HG03175 (cell line): ENCODE data around the gene CDK9.
"Not testable (repeated sequence)": the region's sequence is repeated elsewhere in the genome, so short reads cannot be mapped to it uniquely, and the experiment has no call there.

Source experiments
- ATAC-seq: cut with Tn5 transposase; IDR thresholded peaks from one replicate; pipeline ENCODE4 v1.9.1; 2021; ENCODE audit warnings: mild to moderate bottlenecking, moderate library complexity; ENCODE audit not compliant: unreplicated experiment

CDK9 gene

GRCh38 chr9:127779136-127779981 lies 6.5 kb upstream of the CDK9 start:
- ATAC-seq: peak; percentile 40

DNA sequence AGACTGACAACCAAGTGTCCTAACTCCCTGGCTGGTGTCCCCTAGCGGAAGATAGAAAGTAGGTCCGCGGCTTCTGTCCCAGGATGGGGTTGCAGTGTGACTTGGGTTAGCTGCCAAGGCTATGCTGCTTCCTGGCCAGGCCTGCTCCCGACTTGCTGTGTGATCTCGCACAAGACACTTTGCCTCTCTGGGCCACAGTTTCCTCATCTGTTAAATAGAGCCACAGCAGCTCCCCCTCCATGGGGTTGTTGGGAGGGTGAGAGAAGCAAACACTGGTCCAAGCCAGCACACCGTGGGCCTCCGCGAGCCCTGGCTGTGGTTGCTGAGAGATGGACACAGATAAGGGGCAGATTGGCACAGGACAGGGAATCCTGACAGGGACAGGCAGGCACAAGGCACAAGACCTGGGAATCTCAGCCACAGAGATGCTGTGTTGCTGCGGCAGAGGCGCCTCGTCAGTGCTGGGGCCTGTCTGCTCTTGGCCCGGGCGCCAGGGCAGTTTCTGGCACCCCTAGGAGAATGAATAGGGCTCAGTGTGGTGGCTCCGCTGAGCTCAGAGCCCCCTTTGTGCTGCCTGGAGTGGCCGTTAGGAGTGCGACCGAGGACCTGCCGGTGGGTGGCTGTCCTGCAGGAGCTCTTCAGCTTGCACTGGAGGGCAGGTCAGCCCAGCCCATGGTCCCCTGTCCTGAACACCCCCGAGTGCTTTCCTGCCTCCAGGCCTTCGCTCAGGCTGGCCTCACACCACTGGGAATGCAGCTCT lies 5.5 kb upstream of the CDK9 start:
- no peak for ATAC-seq

DNA sequence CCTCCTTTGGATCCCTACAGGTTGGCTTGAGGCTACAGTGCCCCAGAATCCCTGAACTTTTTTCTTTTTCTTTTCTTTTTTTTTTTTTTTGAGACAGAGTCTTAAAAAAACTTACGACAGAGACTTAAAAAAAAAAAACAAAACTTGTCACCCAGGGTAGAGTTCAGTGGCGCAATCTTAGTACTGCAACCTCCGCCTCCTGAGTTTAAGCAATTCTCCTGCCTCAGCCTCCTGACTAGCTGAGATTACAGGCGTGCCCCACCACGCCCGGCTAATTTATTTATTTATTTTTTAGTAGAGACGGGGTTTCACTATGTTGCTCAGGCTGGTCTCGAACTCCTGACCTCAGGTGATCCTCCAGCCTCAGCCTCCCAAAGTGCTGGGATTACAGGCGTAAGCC lies 4.9 kb upstream of the CDK9 start:
- ATAC-seq: not testable (repeated sequence)

GRCh38 chr9:127781806-127782205 lies 4.0 kb upstream of the CDK9 start:
- ATAC-seq: no peak

DNA sequence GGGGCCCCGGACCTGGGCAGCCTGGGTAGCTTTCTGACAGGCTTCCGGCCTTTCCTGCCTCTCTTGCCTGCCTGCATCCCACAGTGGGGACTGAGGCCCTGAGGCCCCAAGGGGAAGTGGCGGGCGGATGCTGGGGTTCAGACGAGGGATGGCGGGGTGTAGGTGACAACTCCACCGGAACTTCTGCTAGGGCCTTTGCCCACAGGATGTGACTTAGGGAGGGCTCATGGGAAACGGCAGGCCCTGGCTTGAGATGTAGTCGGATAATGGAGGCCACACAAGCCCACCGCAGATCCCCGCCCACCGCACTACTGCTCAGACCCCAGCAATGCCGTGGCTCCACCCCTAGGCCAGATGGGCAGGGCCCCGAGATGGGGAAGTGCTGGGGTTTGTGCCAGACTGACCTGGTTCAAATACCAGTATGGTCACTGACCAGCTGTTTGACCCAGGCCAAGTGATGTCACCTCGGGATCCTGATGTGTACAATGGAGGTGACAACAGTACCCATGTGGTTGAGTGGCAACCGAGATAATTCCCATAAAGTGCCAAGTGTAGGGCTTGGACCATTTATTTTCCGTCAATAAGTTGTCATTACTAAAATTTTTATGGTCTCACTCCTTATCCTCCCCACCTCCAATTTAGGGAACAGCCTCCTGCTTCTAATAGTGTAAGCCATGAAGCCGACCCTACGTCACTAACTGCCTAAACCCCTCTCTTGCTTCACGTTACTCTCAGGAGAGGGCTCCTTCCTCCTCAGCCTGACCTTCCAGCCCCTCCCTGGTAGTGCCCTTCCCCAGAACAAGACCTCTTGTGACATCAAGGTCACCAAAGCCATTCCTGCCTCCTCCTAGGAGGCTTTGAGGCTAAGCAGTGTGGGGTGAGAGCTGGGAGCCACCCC lies 2.5 kb upstream of the CDK9 start:
- ATAC-seq: peak; percentile 17

DNA sequence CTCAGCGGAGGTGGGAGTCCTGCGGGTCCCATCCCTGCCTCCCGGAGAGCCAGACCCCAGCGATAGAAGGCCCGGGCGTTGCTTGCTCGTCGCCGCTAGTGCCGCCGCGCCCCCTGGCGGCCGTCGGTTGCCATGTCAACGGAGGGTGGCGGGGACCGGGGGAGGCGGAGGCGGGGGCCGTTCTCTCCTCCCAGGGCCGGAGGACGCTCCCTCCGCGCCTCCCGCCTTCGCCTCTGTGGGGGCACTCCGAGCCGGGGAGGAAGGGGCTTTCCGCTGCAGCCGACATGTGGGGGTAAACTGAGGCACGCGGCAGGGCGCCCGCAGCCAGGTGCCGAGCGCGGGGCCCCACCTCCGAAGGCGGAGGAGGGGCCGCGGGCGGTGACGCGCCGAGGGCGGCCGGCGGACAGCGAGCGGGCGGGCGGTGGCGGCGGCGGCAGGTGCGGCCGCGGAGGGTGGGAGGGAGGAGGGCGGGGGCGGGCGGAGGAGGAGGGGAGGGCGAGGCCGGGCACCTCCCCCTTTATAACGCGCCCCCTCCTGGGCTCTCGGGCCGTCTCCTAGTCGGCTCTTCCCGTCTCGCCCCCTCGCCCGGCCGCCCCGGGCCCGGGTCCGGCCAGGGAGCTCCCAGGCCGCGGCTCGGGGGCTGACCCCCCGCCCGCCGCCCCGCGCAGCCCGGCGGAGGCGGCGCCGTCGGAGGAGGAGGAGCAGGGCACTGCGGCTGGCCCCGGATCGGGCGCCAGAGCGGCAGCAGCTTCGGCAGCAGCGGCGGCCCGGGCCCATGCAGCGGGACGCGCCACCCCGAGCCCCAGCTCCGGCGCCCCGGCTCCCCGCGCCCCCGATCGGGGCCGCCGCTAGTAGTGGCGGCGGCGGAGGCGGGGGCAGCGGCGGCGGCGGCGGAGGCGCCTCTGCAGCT lies 556 bp upstream of the CDK9 start:
- ATAC-seq: peak; percentile 53

DNA sequence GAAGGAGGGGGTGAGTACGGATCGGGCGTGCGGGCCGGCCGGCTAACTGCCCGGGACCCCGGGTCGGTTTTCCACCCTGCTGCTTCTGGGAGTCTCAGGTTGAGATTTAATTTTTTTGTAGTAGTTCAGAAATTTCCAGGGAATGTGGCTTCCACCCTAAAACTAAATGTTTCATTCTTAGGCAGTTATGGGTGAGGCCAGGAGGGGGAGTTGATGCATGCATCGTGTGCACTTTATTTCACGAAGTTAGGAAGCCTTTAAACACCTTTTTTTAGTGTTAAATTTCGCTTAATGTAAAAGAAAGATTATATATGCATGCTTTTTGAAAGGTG lies 905 bp downstream of the CDK9 start:
- ATAC-seq: no peak

GRCh38 chr9:127788337-127789011 lies 2.6 kb downstream of the CDK9 start:
- ATAC-seq: no peak

DNA sequence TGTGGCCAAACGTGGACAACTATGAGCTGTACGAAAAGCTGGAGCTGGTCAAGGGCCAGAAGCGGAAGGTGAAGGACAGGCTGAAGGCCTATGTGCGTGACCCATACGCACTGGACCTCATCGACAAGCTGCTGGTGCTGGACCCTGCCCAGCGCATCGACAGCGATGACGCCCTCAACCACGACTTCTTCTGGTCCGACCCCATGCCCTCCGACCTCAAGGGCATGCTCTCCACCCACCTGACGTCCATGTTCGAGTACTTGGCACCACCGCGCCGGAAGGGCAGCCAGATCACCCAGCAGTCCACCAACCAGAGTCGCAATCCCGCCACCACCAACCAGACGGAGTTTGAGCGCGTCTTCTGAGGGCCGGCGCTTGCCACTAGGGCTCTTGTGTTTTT lies 3.3 kb downstream of the CDK9 start:
- no peak for ATAC-seq

- no peak for ATAC-seq
These were observed 4.4 kb downstream of the CDK9 start for GRCh38 chr9:127790094-127790855.

GRCh38 chr9:127791085-127791484 lies 5.3 kb downstream of the CDK9 start:
- ATAC-seq: no peak

- ATAC-seq: no peak
These were observed 6.7 kb downstream of the CDK9 start for GRCh38 chr9:127792417-127793031.

- ATAC-seq: no peak
These were observed 7.4 kb downstream of the CDK9 start for GRCh38 chr9:127793093-127793708.

- no peak for ATAC-seq
These were observed 8.4 kb downstream of the CDK9 start for GRCh38 chr9:127794001-127794791.

- ATAC-seq: no peak
These were observed 10.5 kb downstream of the CDK9 start for GRCh38 chr9:127796225-127796813.

DNA sequence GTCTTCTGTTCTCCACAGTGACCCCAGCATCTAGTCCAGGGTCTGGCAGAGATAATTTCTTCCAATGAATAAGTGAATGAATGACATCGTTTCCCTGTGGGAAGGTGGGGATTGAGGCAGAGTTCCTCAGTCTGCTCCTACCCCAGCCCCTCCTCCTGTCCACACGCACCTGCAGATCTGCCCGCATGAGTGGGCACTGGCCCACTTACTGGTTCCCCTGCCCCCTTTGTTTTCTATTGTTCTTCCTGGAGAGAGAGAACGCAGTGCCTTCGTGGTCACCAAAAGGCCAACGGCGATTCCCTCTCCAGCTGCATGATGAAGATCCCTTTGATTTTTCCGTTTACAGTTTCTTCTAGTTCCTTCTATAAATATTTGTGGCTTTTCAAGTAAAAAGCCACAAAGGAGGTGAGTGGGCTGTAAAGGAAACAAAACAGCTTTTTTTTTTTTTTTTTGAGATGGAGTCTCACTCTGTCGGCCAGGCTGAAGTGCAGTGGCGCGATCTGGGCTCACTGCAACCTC lies 11.1 kb downstream of the CDK9 start:
- ATAC-seq: no peak
